ENCODE results near the gene MAP9.

Gene MAP9

DNA sequence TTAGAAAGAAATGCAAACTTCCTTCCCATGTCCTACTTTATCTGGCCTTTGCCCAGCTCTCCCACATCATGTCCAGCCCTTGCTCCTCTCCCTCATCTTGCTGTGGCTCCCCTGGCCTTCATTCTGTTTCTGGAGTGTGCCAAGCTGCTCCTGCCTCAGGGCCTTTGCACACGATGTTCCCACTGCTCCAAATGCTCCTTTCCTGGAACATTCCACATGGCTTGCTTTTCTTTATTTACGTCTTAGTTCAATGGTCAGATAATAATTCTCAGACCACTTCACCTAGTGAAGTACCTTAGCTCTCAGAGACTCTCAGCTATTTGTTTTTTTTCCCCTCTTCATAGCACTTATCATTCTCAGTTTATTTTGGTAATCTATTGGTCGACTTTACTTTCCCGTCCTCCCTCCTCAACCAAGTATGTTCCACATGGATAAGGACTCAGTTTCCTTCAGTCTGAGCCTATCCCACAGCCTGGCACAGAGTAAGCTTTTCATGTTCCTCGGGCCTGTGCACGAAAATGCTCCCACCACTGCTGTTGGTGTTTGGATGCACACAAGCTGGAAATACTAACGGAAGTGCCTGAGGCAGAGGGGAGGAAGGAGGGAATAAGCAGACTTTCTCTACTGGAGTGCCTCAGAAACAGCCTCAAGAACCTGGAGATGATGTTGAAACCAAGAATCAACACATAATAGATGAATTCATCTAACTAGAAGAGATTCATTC is 23.4 kb upstream of the MAP9 start:
- Histone ChIP-seq H3K79me2 (ENCODE audit: insufficient read depth, low read length) (no peaks in the 10 kb centered on the region), H4K20me1 (ENCODE audit: low read depth, low read length) (no peaks in the 10 kb centered on the region), H3K27me3 (ENCODE audit: low read length) (no peaks in the 10 kb centered on the region), H3K4me3 (ENCODE audit: insufficient read depth, low read length, poor library complexity, severe bottlenecking) (no peak overlapping the region), H3K9me3 (ENCODE audit: insufficient read depth, low read length) (no peaks in the 10 kb centered on the region), H3K4me2 (ENCODE audit: low read depth, low read length, poor library complexity, severe bottlenecking) (no peak overlapping the region), H2AFZ (ENCODE audit: low read depth, low read length, severe bottlenecking) (no peak overlapping the region), H3K9me2 (replicated peaks; ENCODE audit: insufficient read depth, low read length) (no peaks in the 10 kb centered on the region), H3K27ac (ENCODE audit: low read depth, low read length) (no peak overlapping the region), H3K36me3 (ENCODE audit: low read length) (no peaks in the 10 kb centered on the region), H3K9ac (ENCODE audit: low read length) (no peak overlapping the region), H3F3A (ENCODE audit: insufficient read depth) (no peaks in the 10 kb centered on the region)
- TF ChIP-seq, protein P1, sequence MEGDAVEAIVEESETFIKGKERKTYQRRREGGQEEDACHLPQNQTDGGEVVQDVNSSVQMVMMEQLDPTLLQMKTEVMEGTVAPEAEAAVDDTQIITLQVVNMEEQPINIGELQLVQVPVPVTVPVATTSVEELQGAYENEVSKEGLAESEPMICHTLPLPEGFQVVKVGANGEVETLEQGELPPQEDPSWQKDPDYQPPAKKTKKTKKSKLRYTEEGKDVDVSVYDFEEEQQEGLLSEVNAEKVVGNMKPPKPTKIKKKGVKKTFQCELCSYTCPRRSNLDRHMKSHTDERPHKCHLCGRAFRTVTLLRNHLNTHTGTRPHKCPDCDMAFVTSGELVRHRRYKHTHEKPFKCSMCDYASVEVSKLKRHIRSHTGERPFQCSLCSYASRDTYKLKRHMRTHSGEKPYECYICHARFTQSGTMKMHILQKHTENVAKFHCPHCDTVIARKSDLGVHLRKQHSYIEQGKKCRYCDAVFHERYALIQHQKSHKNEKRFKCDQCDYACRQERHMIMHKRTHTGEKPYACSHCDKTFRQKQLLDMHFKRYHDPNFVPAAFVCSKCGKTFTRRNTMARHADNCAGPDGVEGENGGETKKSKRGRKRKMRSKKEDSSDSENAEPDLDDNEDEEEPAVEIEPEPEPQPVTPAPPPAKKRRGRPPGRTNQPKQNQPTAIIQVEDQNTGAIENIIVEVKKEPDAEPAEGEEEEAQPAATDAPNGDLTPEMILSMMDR (IDR thresholded peaks at IDR 0.05; ENCODE audit: insufficient read depth, low read length, poor library complexity, severe bottlenecking): no peak
- TF ChIP-seq EZH2phosphoT487 (conservative IDR thresholded peaks at IDR 0.05; ENCODE audit: low read length): no peak

DNA sequence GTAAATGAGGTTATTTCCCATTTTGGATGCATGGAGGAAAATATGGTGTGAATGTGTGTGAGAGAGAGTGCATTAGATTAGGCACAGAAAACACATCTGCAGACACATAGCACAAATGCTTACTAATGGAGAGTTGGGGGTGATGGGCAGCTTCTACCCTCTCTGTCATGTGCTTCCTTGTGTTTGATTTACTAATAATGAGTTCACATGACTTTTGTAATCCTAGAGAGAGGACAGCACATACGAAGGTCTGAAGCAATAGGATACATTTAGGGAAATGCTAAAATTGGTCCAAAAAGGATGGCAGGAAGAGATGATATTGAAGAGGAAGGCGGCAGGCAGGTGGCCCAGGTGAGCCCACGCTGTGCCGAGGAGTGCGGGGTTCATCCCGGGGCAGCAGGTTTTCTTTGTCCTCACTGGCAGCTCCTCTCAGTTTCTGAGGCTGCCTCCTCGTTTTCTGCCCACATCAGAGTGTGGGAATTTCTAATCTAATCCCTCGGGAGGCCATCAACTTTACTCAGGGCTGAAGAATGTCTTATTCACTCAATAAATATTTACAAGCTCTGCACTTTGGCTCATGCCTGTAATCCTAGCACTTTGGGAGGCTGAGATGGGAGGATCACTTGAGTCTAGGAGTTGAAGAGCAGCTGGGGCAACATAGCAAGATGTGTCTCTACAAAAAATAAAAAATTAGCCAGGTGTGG is 15.9 kb upstream of the MAP9 start:
- H3F3A ChIP-seq (ENCODE audit: insufficient read depth): no peaks in the 10 kb centered on the region
- no peaks in the 10 kb centered on the region for H4K20me1 ChIP-seq (ENCODE audit: low read depth, low read length)
- no peaks in the 10 kb centered on the region for H3K79me2 ChIP-seq (ENCODE audit: insufficient read depth, low read length)
- no peak overlapping the region for H3K4me2 ChIP-seq (ENCODE audit: low read depth, low read length, poor library complexity, severe bottlenecking)
- H3K4me3 ChIP-seq (ENCODE audit: insufficient read depth, low read length, poor library complexity, severe bottlenecking): no peak overlapping the region
- TF ChIP-seq EZH2phosphoT487 (conservative IDR thresholded peaks at IDR 0.05; ENCODE audit: low read length): no peak
- TF ChIP-seq, protein P1 (IDR thresholded peaks at IDR 0.05; ENCODE audit: insufficient read depth, low read length, poor library complexity, severe bottlenecking): no peak
- no peaks in the 10 kb centered on the region for H3K9me2 ChIP-seq (replicated peaks; ENCODE audit: insufficient read depth, low read length)
- H3K9me3 ChIP-seq (ENCODE audit: insufficient read depth, low read length): no peaks in the 10 kb centered on the region
- no peaks in the 10 kb centered on the region for H3K27me3 ChIP-seq (ENCODE audit: low read length)
- H3K27ac ChIP-seq (ENCODE audit: low read depth, low read length): no peak overlapping the region
- H3K36me3 ChIP-seq (ENCODE audit: low read length): no peaks in the 10 kb centered on the region
- H2AFZ ChIP-seq (ENCODE audit: low read depth, low read length, severe bottlenecking): no peak overlapping the region
- no peak overlapping the region for H3K9ac ChIP-seq (ENCODE audit: low read length)

DNA sequence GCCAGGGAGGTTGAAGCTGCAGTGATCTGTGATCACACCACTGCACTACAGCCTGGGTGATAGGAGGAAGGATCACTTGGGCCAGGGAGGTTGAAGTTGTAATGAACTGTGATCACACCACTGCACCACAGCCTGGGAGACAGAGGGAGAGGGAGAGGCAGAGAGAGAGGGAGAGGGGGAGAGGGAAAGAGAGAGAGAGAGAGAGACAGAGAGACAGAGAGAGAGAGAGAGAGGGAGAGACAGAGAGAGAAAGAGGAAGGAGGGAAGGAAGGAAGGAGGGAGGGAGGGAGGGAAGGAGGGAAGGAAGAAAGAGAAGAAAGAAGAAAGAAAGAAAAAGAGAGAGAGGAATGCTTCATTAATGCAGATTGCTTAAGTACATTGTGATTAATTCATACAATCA is 15.2 kb upstream of the MAP9 start:
- no peaks in the 10 kb centered on the region for H3K79me2 ChIP-seq (ENCODE audit: insufficient read depth, low read length)
- no peaks in the 10 kb centered on the region for H4K20me1 ChIP-seq (ENCODE audit: low read depth, low read length)
- no peaks in the 10 kb centered on the region for H3K9me2 ChIP-seq (replicated peaks; ENCODE audit: insufficient read depth, low read length)
- no peak overlapping the region for H3K27ac ChIP-seq (ENCODE audit: low read depth, low read length)
- H3K4me2 ChIP-seq (ENCODE audit: low read depth, low read length, poor library complexity, severe bottlenecking): no peak overlapping the region
- H3K36me3 ChIP-seq (ENCODE audit: low read length): no peaks in the 10 kb centered on the region
- H3K27me3 ChIP-seq (ENCODE audit: low read length): no peaks in the 10 kb centered on the region
- no peak overlapping the region for H3K9ac ChIP-seq (ENCODE audit: low read length)
- no peak overlapping the region for H3K4me3 ChIP-seq (ENCODE audit: insufficient read depth, low read length, poor library complexity, severe bottlenecking)
- H3F3A ChIP-seq (ENCODE audit: insufficient read depth): no peaks in the 10 kb centered on the region
- H2AFZ ChIP-seq (ENCODE audit: low read depth, low read length, severe bottlenecking): no peak overlapping the region
- H3K9me3 ChIP-seq (ENCODE audit: insufficient read depth, low read length): no peaks in the 10 kb centered on the region
- TF ChIP-seq, protein P1 (IDR thresholded peaks at IDR 0.05; ENCODE audit: insufficient read depth, low read length, poor library complexity, severe bottlenecking): no peak
- TF ChIP-seq EZH2phosphoT487 (conservative IDR thresholded peaks at IDR 0.05; ENCODE audit: low read length): no peak
